Large intestine (tissue), 3 donors: ENCODE results near the gene WDFY4. TPM values are rescaled to one million over a fixed set of nuclear protein-coding genes. Genes with fewer than 3 reads are reported as not detected.

ENCODE experiments used
- DNase-seq, 2 donors: peaks; one replicate each; pipeline versions ENCODE4 v3.0.0 to v3.0.0-alpha.2; 2013
- H3K27ac ChIP-seq: one replicate; pipeline ENCODE4 v1.5.1; 2013; ENCODE audit warnings: low read length
- H3K27me3 ChIP-seq: 2 replicates; pipeline ENCODE4 v1.6.1; 2013; ENCODE audit warnings: low read length; ENCODE audit not compliant: control insufficient read depth, insufficient read depth
- H3K36me3 ChIP-seq: 2 replicates; pipeline ENCODE4 v1.6.1; 2013; ENCODE audit warnings: low read length; ENCODE audit not compliant: control insufficient read depth, insufficient read depth
- H3K4me1 ChIP-seq: one replicate; pipeline ENCODE4 v1.6.1; 2013; ENCODE audit warnings: low read length; ENCODE audit not compliant: control insufficient read depth, insufficient read depth
- H3K4me3 ChIP-seq: one replicate; pipeline ENCODE4 v1.5.1; 2013; ENCODE audit warnings: low read length
- H3K9me3 ChIP-seq: one replicate; pipeline ENCODE4 v1.6.1; 2013; ENCODE audit warnings: mild to moderate bottlenecking, low read depth, low read length, moderate library complexity; ENCODE audit not compliant: control insufficient read depth
- WGBS: methylation state at CpG from one replicate; pipeline ENCODE4 v1.1.5; 2013; ENCODE audit warnings: low lambda C conversion rate; ENCODE audit not compliant: insufficient coverage; 5-methylcytosine and 5-hydroxymethylcytosine counted together
- polyA plus RNA-seq: library from polyadenylated mRNA; unstranded; fragments of 120-200 nt; gene quantifications from one replicate; pipeline ENCODE4 v1.2.1, GENCODE V29; 2013

The WDFY4 gene
- polyA plus RNA-seq, 1 donor, result 3.5 TPM

- Histone ChIP-seq H3K27me3 (peaks cover 6% of the 10 kb centered on the region), H3K4me3 (no peak overlapping the region), H3K36me3 (no peaks in the 10 kb centered on the region), H3K9me3 (no peaks in the 10 kb centered on the region), H3K27ac (no peak overlapping the region), H3K4me1 (no peaks in the 10 kb centered on the region)
- no peak for DNase-seq
- no CpG with 5 or more reads among the region's 3 CpGs for WGBS
Observed at GRCh38 chr10:48923748-48924147, 239.1 kb downstream of the WDFY4 start.

- peaks cover 3% of the 10 kb centered on the region for H3K27me3 ChIP-seq
- no CpG with 5 or more reads among the region's 4 CpGs for WGBS
- no peak for DNase-seq
- no peak overlapping the region for H3K27ac ChIP-seq
- no peak overlapping the region for H3K4me3 ChIP-seq
- no peaks in the 10 kb centered on the region for H3K36me3 ChIP-seq
- no peaks in the 10 kb centered on the region for H3K4me1 ChIP-seq
- no peaks in the 10 kb centered on the region for H3K9me3 ChIP-seq
Observed at GRCh38 chr10:48924988-48925387, 240.3 kb downstream of the WDFY4 start.

- no peaks in the 10 kb centered on the region for H3K9me3 ChIP-seq
- H3K27ac ChIP-seq, result no peak overlapping the region
- no peak overlapping the region for H3K4me3 ChIP-seq
- no peaks in the 10 kb centered on the region for H3K4me1 ChIP-seq
- WGBS, result no CpG with 5 or more reads among the region's 1 CpG
- no peak for DNase-seq
- H3K36me3 ChIP-seq, result no peaks in the 10 kb centered on the region
- peaks cover 3% of the 10 kb centered on the region for H3K27me3 ChIP-seq
Observed at GRCh38 chr10:48926255-48926654, 241.6 kb downstream of the WDFY4 start.

GRCh38 chr10:48926764-48927540, 242.3 kb downstream of the WDFY4 start:
- Histone ChIP-seq H3K4me1 (no peaks in the 10 kb centered on the region), H3K27me3 (peaks cover 3% of the 10 kb centered on the region), H3K27ac (no peak overlapping the region), H3K4me3 (no peak overlapping the region), H3K9me3 (no peaks in the 10 kb centered on the region), H3K36me3 (no peaks in the 10 kb centered on the region)
- no CpG with 5 or more reads among the region's 13 CpGs for WGBS
- peak in 1 of 2 donors; percentile 15 for DNase-seq

GRCh38 chr10:48929413-48929990, 244.8 kb downstream of the WDFY4 start:
- WGBS, result no CpG with 5 or more reads among the region's 5 CpGs
- Histone ChIP-seq H3K27ac (no peak overlapping the region), H3K27me3 (peaks cover 7% of the 10 kb centered on the region), H3K4me3 (no peak overlapping the region), H3K9me3 (no peaks in the 10 kb centered on the region), H3K36me3 (no peaks in the 10 kb centered on the region), H3K4me1 (no peaks in the 10 kb centered on the region)
- no peak for DNase-seq

GRCh38 chr10:48931188-48931587, 246.5 kb downstream of the WDFY4 start:
- DNase-seq, result peak in 1 of 2 donors; percentile 4
- WGBS, result no CpG with 5 or more reads among the region's 4 CpGs
- H3K9me3 ChIP-seq, result no peaks in the 10 kb centered on the region
- no peaks in the 10 kb centered on the region for H3K36me3 ChIP-seq
- H3K4me1 ChIP-seq, result no peaks in the 10 kb centered on the region
- no peak overlapping the region for H3K27ac ChIP-seq
- peaks cover 9% of the 10 kb centered on the region for H3K27me3 ChIP-seq
- no peak overlapping the region for H3K4me3 ChIP-seq

- no peak overlapping the region for H3K4me3 ChIP-seq
- no peaks in the 10 kb centered on the region for H3K9me3 ChIP-seq
- no peaks in the 10 kb centered on the region for H3K36me3 ChIP-seq
- H3K4me1 ChIP-seq, result no peaks in the 10 kb centered on the region
- 100% methylated on average over 1 of the region's 7 CpGs for WGBS
- DNase-seq, result no peak
- no peak overlapping the region for H3K27ac ChIP-seq
- H3K27me3 ChIP-seq, result peaks cover 9% of the 10 kb centered on the region
Observed at GRCh38 chr10:48932831-48933664, 248.4 kb downstream of the WDFY4 start.

GRCh38 chr10:48934672-48935501, 250.2 kb downstream of the WDFY4 start:
- peaks cover 6% of the 10 kb centered on the region for H3K27me3 ChIP-seq
- H3K27ac ChIP-seq, result no peak overlapping the region
- no peaks in the 10 kb centered on the region for H3K4me1 ChIP-seq
- H3K4me3 ChIP-seq, result no peak overlapping the region
- DNase-seq, result peak in 1 of 2 donors; percentile 29
- H3K9me3 ChIP-seq, result no peaks in the 10 kb centered on the region
- WGBS, result no CpG with 5 or more reads among the region's 18 CpGs
- no peaks in the 10 kb centered on the region for H3K36me3 ChIP-seq

GRCh38 chr10:48935577-48935976, 250.9 kb downstream of the WDFY4 start:
- no peak for DNase-seq
- no peaks in the 10 kb centered on the region for H3K4me1 ChIP-seq
- no peaks in the 10 kb centered on the region for H3K9me3 ChIP-seq
- H3K27me3 ChIP-seq, result peaks cover 6% of the 10 kb centered on the region
- H3K36me3 ChIP-seq, result no peaks in the 10 kb centered on the region
- H3K4me3 ChIP-seq, result no peak overlapping the region
- no peak overlapping the region for H3K27ac ChIP-seq

- Histone ChIP-seq H3K27ac (no peak overlapping the region), H3K9me3 (no peaks in the 10 kb centered on the region), H3K27me3 (peaks cover 6% of the 10 kb centered on the region), H3K36me3 (no peaks in the 10 kb centered on the region), H3K4me1 (no peaks in the 10 kb centered on the region), H3K4me3 (no peak overlapping the region)
- no peak for DNase-seq
- WGBS, result no CpG with 5 or more reads among the region's 3 CpGs
Observed at GRCh38 chr10:48937796-48938195, 253.1 kb downstream of the WDFY4 start.
